Thyroid gland (tissue), 4 donors: ENCODE data around the gene GRIP1. TPM values are rescaled to one million over a fixed set of nuclear protein-coding genes. Genes with fewer than 3 reads are reported as not detected.

Experiments
- DNase-seq, 2 donors: peaks; one replicate each; pipeline ENCODE4 v3.0.0-alpha.2; 2019
- H3K27ac ChIP-seq, 3 donors: fragments of 200-600 bp; sonication (generic); 1 replicate in 2 of 3; 2 replicates in 1 of 3; pipeline ENCODE4 v1.5.1; 2016 to 2019; ENCODE audit warnings: mild to moderate bottlenecking in 1 of 3, moderate library complexity in 1 of 3
- H3K27me3 ChIP-seq: fragments of 200-600 bp; sonication (generic); one replicate; pipeline ENCODE4 v1.5.1; 2019
- H3K36me3 ChIP-seq, 2 donors: fragments of 200-600 bp; sonication (generic); one replicate each; pipeline ENCODE4 v1.5.1; 2016 to 2019
- H3K4me1 ChIP-seq, 2 donors: fragments of 200-600 bp; sonication (generic); one replicate each; pipeline ENCODE4 v1.5.1; 2017 to 2019
- H3K4me3 ChIP-seq, 3 donors: fragments of 200-600 bp; sonication (generic); replicated peaks in 1 of 3; 1 replicate in 2 of 3; 2 replicates in 1 of 3; pipeline ENCODE4 v1.5.1; 2016; ENCODE audit warnings: mild to moderate bottlenecking in 1 of 3
- H3K9me3 ChIP-seq: fragments of 200-600 bp; sonication (generic); one replicate; pipeline ENCODE4 v1.5.1; 2017
- POLR2A ChIP-seq, 2 donors: fragments of 450-650 bp; IDR thresholded peaks; one replicate each; pipeline ENCODE4 v1.6.1; 2017; ENCODE audit warnings: antibody characterized with exemption in 2 of 2, mild to moderate bottlenecking in 2 of 2, moderate library complexity in 1 of 2
- WGBS, 2 donors: methylation state at CpG; one replicate each; pipeline ENCODE4 v1.1.5; 2017; 5-methylcytosine and 5-hydroxymethylcytosine counted together
- intact Hi-C: fragments of 100-400 bp; cut with DNase I; formaldehyde crosslinking; loops from one replicate; pipeline ENCODE4 v1.15.1; 2023
- total RNA-seq, 4 donors: library from RNA; depleted of rRNA; stranded (reverse); fragments of >200 nt; gene quantifications; one replicate each; pipeline ENCODE4 v1.2.3, GENCODE V29; 2016
- TF ChIP-seq, protein P1 (sequence below), 6 experiments: fragments of 200-600 bp in 3 of 6; fragments of 450-650 bp in 3 of 6; sonication (generic) in 3 of 6; IDR thresholded peaks; one replicate each; pipeline ENCODE4 v1.5.1; 2016 to 2019; ENCODE audit warnings: antibody characterized with exemption in 6 of 6, mild to moderate bottlenecking in 2 of 6, inconsistent platforms in 1 of 6, moderate library complexity in 1 of 6

Gene GRIP1
- total RNA-seq, 4 donors from 2014 or later, result 9.9 to 21.1 (median 15.6) TPM

DNA sequence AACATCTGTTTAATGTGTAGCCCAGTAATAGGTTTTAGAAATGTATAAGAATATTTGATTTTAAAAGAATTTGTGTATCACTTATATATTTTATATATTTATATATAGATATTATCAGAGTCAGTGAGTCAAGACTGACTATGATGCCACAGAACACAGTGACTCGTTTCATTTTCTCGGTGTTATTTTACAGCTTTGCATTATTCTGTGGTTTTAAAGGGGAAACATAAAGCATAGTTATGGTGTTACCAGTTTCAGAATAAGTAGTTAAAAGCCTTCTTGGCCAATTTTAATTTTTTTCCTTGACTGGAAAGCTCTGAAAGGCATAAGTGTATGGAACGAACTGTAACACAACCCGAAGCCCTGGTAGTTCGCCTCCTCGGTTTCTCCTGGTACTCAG is 91.0 kb downstream of the GRIP1 start:
- no peak for DNase-seq
- Histone ChIP-seq H3K9me3 (no peaks in the 10 kb centered on the region), H3K27ac (no peak overlapping the region), H3K27me3 (no peaks in the 10 kb centered on the region), H3K4me3 (no peak overlapping the region), H3K4me1 (no peaks in the 10 kb centered on the region), H3K36me3 (no peaks in the 10 kb centered on the region)
- 87 to 91% methylated on average over 6 of the region's 6 CpGs for WGBS, 2 donors
- intact Hi-C loops, result no loop called here
- TF ChIP-seq POLR2A (IDR thresholded peaks at IDR 0.05), result no peak
- TF ChIP-seq, protein P1, sequence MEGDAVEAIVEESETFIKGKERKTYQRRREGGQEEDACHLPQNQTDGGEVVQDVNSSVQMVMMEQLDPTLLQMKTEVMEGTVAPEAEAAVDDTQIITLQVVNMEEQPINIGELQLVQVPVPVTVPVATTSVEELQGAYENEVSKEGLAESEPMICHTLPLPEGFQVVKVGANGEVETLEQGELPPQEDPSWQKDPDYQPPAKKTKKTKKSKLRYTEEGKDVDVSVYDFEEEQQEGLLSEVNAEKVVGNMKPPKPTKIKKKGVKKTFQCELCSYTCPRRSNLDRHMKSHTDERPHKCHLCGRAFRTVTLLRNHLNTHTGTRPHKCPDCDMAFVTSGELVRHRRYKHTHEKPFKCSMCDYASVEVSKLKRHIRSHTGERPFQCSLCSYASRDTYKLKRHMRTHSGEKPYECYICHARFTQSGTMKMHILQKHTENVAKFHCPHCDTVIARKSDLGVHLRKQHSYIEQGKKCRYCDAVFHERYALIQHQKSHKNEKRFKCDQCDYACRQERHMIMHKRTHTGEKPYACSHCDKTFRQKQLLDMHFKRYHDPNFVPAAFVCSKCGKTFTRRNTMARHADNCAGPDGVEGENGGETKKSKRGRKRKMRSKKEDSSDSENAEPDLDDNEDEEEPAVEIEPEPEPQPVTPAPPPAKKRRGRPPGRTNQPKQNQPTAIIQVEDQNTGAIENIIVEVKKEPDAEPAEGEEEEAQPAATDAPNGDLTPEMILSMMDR (IDR thresholded peaks at IDR 0.05), result no peak

DNA sequence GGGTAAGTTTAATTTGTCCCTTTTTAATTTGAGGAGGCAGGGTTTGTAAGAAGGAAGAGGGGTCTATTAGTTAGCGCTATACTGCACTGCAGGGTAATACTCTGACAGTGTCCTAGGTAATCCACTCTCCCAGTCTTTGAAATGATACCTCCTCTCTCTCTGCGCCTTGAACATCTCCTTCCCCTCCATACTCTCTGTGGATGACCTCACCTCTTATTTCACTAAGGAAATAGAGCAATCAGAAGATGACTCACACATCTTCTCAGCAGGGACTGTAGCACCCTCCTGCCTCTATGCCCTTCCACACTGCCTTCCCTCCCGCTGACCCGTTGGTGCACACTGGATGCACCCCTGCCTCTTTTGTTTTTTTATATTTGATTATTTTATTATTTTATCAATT is 94.2 kb downstream of the GRIP1 start:
- 95 to 97% methylated on average over 4 of the region's 4 CpGs for WGBS, 2 donors
- no peaks in the 10 kb centered on the region for H3K27me3 ChIP-seq
- H3K4me3 ChIP-seq, result no peak overlapping the region
- no peaks in the 10 kb centered on the region for H3K9me3 ChIP-seq
- no peak for TF ChIP-seq POLR2A (IDR thresholded peaks at IDR 0.05)
- TF ChIP-seq, protein P1 (IDR thresholded peaks at IDR 0.05), result no peak
- intact Hi-C loops, result no loop called here
- H3K36me3 ChIP-seq, result no peaks in the 10 kb centered on the region
- H3K4me1 ChIP-seq, result no peaks in the 10 kb centered on the region
- no peak overlapping the region for H3K27ac ChIP-seq
- no peak for DNase-seq

DNA sequence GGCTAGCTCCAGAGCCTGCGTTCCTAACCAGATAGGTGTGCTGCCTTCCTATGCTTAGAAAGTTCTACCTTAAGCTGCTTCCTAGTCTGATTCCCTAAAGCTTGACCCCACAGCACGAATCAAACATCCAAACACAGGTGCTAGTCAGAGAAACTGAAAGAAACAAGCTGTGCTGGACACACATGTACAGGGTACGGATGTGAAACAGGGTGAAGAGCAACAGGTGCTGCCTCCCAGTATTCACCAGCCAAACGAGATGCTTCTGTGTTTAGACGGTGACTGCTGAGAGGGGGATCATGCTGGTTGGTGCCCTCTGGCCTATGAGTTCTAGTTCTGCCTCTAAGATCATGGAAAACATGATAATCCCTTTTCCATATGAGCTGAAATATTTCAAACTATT is 105.3 kb downstream of the GRIP1 start:
- WGBS, 2 donors, result 87% methylated on average over 5 of the region's 5 CpGs
- no peaks in the 10 kb centered on the region for H3K9me3 ChIP-seq
- no peaks in the 10 kb centered on the region for H3K27me3 ChIP-seq
- no peaks in the 10 kb centered on the region for H3K36me3 ChIP-seq
- H3K27ac ChIP-seq, result no peak overlapping the region
- no peak overlapping the region for H3K4me3 ChIP-seq
- H3K4me1 ChIP-seq, result no peaks in the 10 kb centered on the region
- intact Hi-C loops, result no loop called here
- TF ChIP-seq POLR2A (IDR thresholded peaks at IDR 0.05), result no peak
- TF ChIP-seq, protein P1 (IDR thresholded peaks at IDR 0.05), result no peak
- DNase-seq, result no peak

DNA sequence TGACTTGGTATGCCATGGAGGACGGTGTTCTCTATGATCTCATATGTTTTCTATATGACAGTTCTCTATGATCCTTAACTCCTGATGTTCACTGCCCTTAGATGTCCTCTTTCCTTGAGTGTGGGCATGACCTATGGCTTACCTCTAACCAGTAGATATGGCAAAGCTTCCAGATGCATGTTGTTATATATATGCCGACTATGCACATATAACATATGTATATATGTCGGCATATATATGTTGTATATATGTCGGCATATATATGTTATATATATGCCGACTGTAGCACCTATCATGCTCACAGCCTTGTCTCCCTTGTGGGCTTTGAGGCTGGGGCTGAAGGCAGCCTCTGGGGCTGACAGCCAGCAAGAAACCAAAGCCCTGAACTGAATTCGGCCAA is 106.0 kb downstream of the GRIP1 start:
- intact Hi-C loops, result no loop called here
- TF ChIP-seq, protein P1 (IDR thresholded peaks at IDR 0.05), result no peak
- no peak for TF ChIP-seq POLR2A (IDR thresholded peaks at IDR 0.05)
- Histone ChIP-seq H3K4me3 (no peak overlapping the region), H3K9me3 (no peaks in the 10 kb centered on the region), H3K36me3 (no peaks in the 10 kb centered on the region), H3K27ac (no peak overlapping the region), H3K27me3 (no peaks in the 10 kb centered on the region), H3K4me1 (no peaks in the 10 kb centered on the region)
- WGBS, 2 donors, result 96 to 99% methylated on average over 6 of the region's 6 CpGs
- no peak for DNase-seq

DNA sequence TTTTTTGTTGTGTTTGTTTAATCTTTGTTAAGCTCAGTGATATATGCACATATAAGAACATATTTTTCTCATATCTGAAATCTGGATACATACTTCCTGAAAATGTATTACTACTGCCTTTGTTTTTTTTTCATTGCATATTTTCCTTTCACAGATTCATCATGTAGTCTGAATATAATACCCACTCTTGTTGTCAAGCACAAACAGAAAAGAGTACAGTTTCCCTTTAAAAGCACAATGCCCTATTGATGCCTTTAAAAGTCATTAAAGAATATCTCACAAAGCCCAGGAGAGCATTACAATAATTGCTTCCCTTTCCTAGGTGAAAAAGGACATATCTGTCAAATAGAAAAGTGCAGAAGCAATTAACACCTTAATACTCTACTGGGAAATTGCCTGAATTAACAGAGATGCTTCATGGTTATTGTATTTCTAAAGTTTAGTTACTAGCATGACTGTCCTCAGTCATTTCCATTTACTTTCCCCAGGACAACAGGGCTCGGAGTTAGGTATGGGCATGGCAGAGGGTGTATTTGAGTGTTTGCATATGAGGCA is 107.4 kb downstream of the GRIP1 start:
- intact Hi-C loops, result no loop called here
- Histone ChIP-seq H3K36me3 (no peaks in the 10 kb centered on the region), H3K27ac (no peak overlapping the region), H3K27me3 (no peaks in the 10 kb centered on the region), H3K9me3 (no peaks in the 10 kb centered on the region), H3K4me3 (no peak overlapping the region), H3K4me1 (no peaks in the 10 kb centered on the region)
- WGBS, 2 donors, result 93 to 97% methylated on average over 1 of the region's 1 CpG
- DNase-seq, result no peak
- TF ChIP-seq POLR2A (IDR thresholded peaks at IDR 0.05), result no peak
- TF ChIP-seq, protein P1 (IDR thresholded peaks at IDR 0.05), result no peak
